MM.1S (cell line): ENCODE measurements around the gene CHCHD6.

ENCODE experiments used
- EZH2 ChIP-seq: fragments of 300-600 bp; sonication (generic); optimal IDR thresholded peaks from 2 replicates; pipeline ENCODE3; 2017; ENCODE audit warnings: low read depth, mild to moderate bottlenecking, antibody characterized with exemption, low read length, mixed read lengths
- TF ChIP-seq, protein P1 (sequence below): fragments of 300-600 bp; sonication (generic); IDR thresholded peaks from 2 replicates; pipeline ENCODE4 v1.5.1; 2016; ENCODE audit warnings: antibody characterized with exemption, low read length, mixed read lengths

DNA sequence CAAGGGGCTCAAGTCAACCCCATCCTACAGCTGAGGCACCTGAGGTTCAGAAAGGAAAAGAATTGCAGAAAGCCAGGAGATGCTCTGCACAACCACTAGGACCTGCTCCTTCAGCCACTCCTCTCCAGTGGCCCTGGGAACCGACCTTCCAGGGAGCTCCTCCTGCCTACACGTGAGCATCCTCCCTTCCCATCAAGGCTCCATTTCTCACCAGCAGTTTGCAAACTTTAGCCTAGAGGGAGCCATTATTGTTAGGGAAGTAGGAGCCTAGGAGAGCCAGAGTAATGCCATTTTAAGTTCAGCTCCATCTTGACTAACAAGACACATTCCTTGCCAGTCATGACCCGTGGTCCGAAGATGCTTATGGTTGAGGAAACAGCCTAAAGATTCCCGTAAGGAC, 11.2 kb upstream of the CHCHD6 start:
- TF ChIP-seq, protein P1, sequence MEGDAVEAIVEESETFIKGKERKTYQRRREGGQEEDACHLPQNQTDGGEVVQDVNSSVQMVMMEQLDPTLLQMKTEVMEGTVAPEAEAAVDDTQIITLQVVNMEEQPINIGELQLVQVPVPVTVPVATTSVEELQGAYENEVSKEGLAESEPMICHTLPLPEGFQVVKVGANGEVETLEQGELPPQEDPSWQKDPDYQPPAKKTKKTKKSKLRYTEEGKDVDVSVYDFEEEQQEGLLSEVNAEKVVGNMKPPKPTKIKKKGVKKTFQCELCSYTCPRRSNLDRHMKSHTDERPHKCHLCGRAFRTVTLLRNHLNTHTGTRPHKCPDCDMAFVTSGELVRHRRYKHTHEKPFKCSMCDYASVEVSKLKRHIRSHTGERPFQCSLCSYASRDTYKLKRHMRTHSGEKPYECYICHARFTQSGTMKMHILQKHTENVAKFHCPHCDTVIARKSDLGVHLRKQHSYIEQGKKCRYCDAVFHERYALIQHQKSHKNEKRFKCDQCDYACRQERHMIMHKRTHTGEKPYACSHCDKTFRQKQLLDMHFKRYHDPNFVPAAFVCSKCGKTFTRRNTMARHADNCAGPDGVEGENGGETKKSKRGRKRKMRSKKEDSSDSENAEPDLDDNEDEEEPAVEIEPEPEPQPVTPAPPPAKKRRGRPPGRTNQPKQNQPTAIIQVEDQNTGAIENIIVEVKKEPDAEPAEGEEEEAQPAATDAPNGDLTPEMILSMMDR, result no peak
- TF ChIP-seq EZH2, result no peak
